Natural killer cell (primary cell): Measurements from ENCODE around the gene FER. TPM values are rescaled to one million over a fixed set of nuclear protein-coding genes. Genes with fewer than 3 reads are reported as not detected.

Source experiments
- ATAC-seq, 3 donors: fragments of 150-1000 bp in 2 of 3; fragments of 200-7000 bp in 1 of 3; cut with Tn5 transposase; 1 replicate in 1 of 3; 2 replicates in 2 of 3; pipeline ENCODE4 v1.10.0; 2021; ENCODE audit warnings: mild to moderate bottlenecking in 2 of 3, moderate library complexity in 2 of 3
- DNase-seq, 2 donors: peaks; one replicate each; pipeline versions ENCODE4 v3.0.0 to v3.0.0-alpha.2; 2013 to 2021; ENCODE audit warnings: mixed read lengths in 1 of 2
- H3K27ac ChIP-seq: one replicate; pipeline ENCODE4 v1.5.1; 2013; ENCODE audit warnings: mild to moderate bottlenecking, low read length
- H3K27me3 ChIP-seq: one replicate; pipeline ENCODE4 v1.6.1; 2013; ENCODE audit warnings: low read length; ENCODE audit not compliant: control insufficient read depth, insufficient read depth
- H3K36me3 ChIP-seq: one replicate; pipeline ENCODE4 v1.6.1; 2013; ENCODE audit warnings: low read length; ENCODE audit not compliant: control insufficient read depth, insufficient read depth
- H3K4me1 ChIP-seq: one replicate; pipeline ENCODE4 v1.6.1; 2013; ENCODE audit warnings: low read length; ENCODE audit not compliant: control insufficient read depth, insufficient read depth
- H3K4me3 ChIP-seq: one replicate; pipeline ENCODE4 v1.5.1; 2013; ENCODE audit warnings: low read length
- H3K9me3 ChIP-seq: one replicate; pipeline ENCODE4 v1.6.1; 2013; ENCODE audit warnings: low read length; ENCODE audit not compliant: control insufficient read depth, insufficient read depth
- H3K27ac Mint-ChIP-seq, 2 donors: one replicate each; pipeline ENCODE4 v1.8.0; 2022; ENCODE audit warnings: mild to moderate bottlenecking in 2 of 2, mixed read lengths in 2 of 2, moderate library complexity in 1 of 2
- H3K27me3 Mint-ChIP-seq, 2 donors: one replicate each; pipeline ENCODE4 v1.8.0; 2022; ENCODE audit warnings: low read depth in 2 of 2, mixed read lengths in 2 of 2
- H3K36me3 Mint-ChIP-seq: one replicate; pipeline ENCODE4 v1.8.0; 2022; ENCODE audit warnings: mixed read lengths
- H3K4me1 Mint-ChIP-seq, 2 donors: one replicate each; pipeline ENCODE4 v1.8.0; 2022; ENCODE audit warnings: mixed read lengths in 2 of 2
- H3K4me3 Mint-ChIP-seq: one replicate; pipeline ENCODE4 v1.8.0; 2022; ENCODE audit warnings: mild to moderate bottlenecking, moderate library complexity, mixed read lengths
- H3K9me3 Mint-ChIP-seq, 2 donors: one replicate each; pipeline ENCODE4 v1.8.0; 2022; ENCODE audit warnings: mixed read lengths in 2 of 2
- WGBS: methylation state at CpG from one replicate; pipeline ENCODE4 v1.1.7; 2013; ENCODE audit warnings: missing lambda C conversion rate; ENCODE audit not compliant: insufficient coverage; 5-methylcytosine and 5-hydroxymethylcytosine counted together
- intact Hi-C: fragments of 100-400 bp; cut with micrococcal nuclease; formaldehyde crosslinking; loops from one replicate; pipeline ENCODE4 v1.14.2; 2022
- total RNA-seq, 4 donors: library from RNA; stranded (reverse); fragments of 120-200 nt in 1 of 4; gene quantifications; one replicate each; pipeline versions ENCODE4 v1.2.3 to v1.2.4, GENCODE V29; 2013 to 2022
- TF ChIP-seq, protein P1 (sequence below): fragments of 200-600 bp; IDR thresholded peaks from one replicate; pipeline ENCODE4 v1.8.0; 2022; ENCODE audit warnings: antibody characterized with exemption

Gene FER
- total RNA-seq, 3 donors from 2014 or later (not counting 1 experiment from before 2014, with no cell fraction given) = 17.3 to 25.2 (median 19.4) TPM

DNA sequence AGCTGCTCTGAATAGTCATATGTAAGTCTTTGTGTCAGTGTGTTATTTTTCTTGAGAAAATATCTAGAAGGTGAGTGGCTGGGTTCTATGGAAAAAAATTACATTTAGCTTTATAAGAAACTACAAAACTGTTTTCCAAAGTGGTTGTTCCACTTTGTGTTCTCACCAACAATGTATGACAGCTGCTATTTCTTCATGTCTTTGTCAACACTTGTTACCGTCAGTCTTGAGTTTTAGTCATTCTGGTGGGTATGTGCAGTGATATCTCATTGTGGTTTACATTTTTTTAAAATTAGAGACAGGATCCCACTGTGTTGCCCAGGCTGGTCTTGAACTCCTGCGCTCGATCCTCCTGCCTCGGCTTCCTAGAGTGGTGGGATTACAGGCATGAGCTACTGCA lies 415.6 kb downstream of the FER start:
- Mint-ChIP-seq H3K9me3 (no peaks in the 10 kb centered on the region), H3K4me1 (no peaks in the 10 kb centered on the region)
- no peaks in the 10 kb centered on the region for H3K9me3 ChIP-seq

DNA sequence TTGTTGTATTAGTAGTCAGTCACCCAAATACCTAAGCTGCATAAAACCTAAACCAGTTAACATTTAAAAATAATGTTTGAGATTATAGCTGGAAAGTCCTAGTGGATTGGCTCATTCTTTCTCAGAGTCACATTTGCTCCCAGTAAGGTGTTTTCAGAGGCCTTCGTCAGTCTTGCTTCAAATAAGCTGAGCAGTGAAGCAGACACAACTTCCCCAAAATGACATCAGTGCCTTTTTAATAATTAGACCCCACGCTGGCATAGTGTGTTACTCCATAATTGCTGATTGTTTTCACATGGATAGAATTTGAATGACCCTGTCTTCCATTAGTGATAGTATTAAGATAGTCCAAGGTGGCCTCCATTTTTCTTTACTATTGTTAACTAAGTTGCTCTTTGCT lies 416.3 kb downstream of the FER start:
- H3K27me3 ChIP-seq = no peaks in the 10 kb centered on the region
- Mint-ChIP-seq H3K36me3 (no peaks in the 10 kb centered on the region), H3K27ac (no peak overlapping the region), H3K9me3 (no peaks in the 10 kb centered on the region), H3K27me3 (no peaks in the 10 kb centered on the region), H3K4me3 (no peak overlapping the region), H3K4me1 (no peaks in the 10 kb centered on the region)
- ATAC-seq = no peak
- TF ChIP-seq, protein P1, sequence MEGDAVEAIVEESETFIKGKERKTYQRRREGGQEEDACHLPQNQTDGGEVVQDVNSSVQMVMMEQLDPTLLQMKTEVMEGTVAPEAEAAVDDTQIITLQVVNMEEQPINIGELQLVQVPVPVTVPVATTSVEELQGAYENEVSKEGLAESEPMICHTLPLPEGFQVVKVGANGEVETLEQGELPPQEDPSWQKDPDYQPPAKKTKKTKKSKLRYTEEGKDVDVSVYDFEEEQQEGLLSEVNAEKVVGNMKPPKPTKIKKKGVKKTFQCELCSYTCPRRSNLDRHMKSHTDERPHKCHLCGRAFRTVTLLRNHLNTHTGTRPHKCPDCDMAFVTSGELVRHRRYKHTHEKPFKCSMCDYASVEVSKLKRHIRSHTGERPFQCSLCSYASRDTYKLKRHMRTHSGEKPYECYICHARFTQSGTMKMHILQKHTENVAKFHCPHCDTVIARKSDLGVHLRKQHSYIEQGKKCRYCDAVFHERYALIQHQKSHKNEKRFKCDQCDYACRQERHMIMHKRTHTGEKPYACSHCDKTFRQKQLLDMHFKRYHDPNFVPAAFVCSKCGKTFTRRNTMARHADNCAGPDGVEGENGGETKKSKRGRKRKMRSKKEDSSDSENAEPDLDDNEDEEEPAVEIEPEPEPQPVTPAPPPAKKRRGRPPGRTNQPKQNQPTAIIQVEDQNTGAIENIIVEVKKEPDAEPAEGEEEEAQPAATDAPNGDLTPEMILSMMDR = no peak
- no peak overlapping the region for H3K4me3 ChIP-seq
- no peaks in the 10 kb centered on the region for H3K36me3 ChIP-seq
- WGBS = 90% methylated on average over 1 of the region's 2 CpGs
- H3K9me3 ChIP-seq = no peaks in the 10 kb centered on the region
- intact Hi-C loops = no loop called here
- no peak overlapping the region for H3K27ac ChIP-seq
- DNase-seq = no peak
- H3K4me1 ChIP-seq = no peaks in the 10 kb centered on the region

More for the DNA sequence above, 415.6 kb downstream of the FER start:
- intact Hi-C loops = no loop called here
- 95% methylated on average over 4 of the region's 4 CpGs for WGBS
- DNase-seq (no peak), ATAC-seq (no peak)
- no peaks in the 10 kb centered on the region for H3K36me3 Mint-ChIP-seq
- Histone ChIP-seq H3K27me3 (no peaks in the 10 kb centered on the region), H3K4me1 (no peaks in the 10 kb centered on the region), H3K27ac (no peak overlapping the region), H3K4me3 (no peak overlapping the region), H3K36me3 (no peaks in the 10 kb centered on the region)
- TF ChIP-seq, protein P1 = no peak
- H3K27me3 Mint-ChIP-seq = no peaks in the 10 kb centered on the region
- no peak overlapping the region for H3K27ac Mint-ChIP-seq
- no peak overlapping the region for H3K4me3 Mint-ChIP-seq

DNA sequence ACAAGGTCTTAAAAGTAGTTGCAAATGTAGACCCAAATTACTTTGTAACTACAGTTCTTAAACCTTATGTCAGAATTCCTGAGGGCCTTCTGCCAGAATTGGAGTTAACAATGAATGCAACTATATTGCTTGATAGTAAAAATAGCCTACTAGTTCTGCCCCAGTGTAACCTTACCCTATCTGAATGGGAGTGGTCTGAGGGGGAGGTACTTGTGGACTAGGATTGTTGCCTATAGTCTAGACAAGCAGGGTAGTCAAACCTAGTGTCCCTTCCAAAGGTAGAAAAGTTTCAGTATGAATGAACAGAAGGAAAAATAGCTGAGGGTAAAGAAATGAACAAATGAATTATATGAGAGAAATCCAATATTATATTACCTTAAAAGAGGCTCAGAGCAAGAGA lies 419.9 kb downstream of the FER start:
- H3K9me3 Mint-ChIP-seq = no peaks in the 10 kb centered on the region
- TF ChIP-seq, protein P1 = no peak
- H3K9me3 ChIP-seq = no peaks in the 10 kb centered on the region
- H3K27me3 ChIP-seq = no peaks in the 10 kb centered on the region
- H3K27ac Mint-ChIP-seq = no peak overlapping the region
- no peaks in the 10 kb centered on the region for H3K36me3 Mint-ChIP-seq
- H3K4me3 Mint-ChIP-seq = no peak overlapping the region
- no peaks in the 10 kb centered on the region for H3K36me3 ChIP-seq
- no peaks in the 10 kb centered on the region for H3K4me1 ChIP-seq
- H3K4me1 Mint-ChIP-seq = no peaks in the 10 kb centered on the region
- H3K4me3 ChIP-seq = no peak overlapping the region
- DNase-seq = no peak
- intact Hi-C loops = no loop called here
- H3K27me3 Mint-ChIP-seq = no peaks in the 10 kb centered on the region
- H3K27ac ChIP-seq = no peak overlapping the region
- ATAC-seq = no peak

DNA sequence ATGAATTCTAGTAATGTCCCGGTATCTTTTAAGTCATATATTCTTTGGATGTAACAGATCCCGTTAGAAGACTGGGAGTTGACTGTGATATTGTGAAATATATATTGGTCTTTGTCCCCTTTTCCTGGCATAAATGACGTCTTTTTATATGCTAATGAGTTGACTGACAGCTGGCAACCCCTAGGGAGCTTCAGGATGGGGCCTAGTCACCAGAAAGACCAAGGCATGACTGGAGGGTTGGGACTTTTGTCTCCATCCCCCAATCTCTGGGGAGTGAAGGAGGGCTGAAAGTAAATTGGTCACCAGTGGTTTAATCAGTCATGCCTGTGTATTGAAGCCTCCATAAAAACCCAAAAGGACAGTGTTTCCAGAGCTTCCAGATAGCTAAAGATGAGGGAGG lies 420.5 kb downstream of the FER start:
- H3K4me3 Mint-ChIP-seq = no peak overlapping the region
- no peaks in the 10 kb centered on the region for H3K36me3 Mint-ChIP-seq
- H3K27me3 ChIP-seq = no peaks in the 10 kb centered on the region
- TF ChIP-seq, protein P1 = no peak
- H3K4me1 Mint-ChIP-seq = no peaks in the 10 kb centered on the region
- H3K36me3 ChIP-seq = no peaks in the 10 kb centered on the region
- no peak overlapping the region for H3K27ac Mint-ChIP-seq
- H3K9me3 ChIP-seq = no peaks in the 10 kb centered on the region
- no peaks in the 10 kb centered on the region for H3K4me1 ChIP-seq
- DNase-seq (no peak), ATAC-seq (no peak)
- H3K9me3 Mint-ChIP-seq = no peaks in the 10 kb centered on the region
- 92% methylated on average over 3 of the region's 3 CpGs for WGBS
- intact Hi-C loops = no loop called here
- no peaks in the 10 kb centered on the region for H3K27me3 Mint-ChIP-seq
- H3K4me3 ChIP-seq = no peak overlapping the region
- no peak overlapping the region for H3K27ac ChIP-seq
